NCI-H2107 treated with DMSO at 0.1 percent for 48 hours (cell line): ENCODE measurements around the gene TNFRSF19.
"Not testable (repeated sequence)": the region's sequence is repeated elsewhere in the genome, so short reads cannot be mapped to it uniquely, and the experiment has no call there.

Experiments used
- DNase-seq: peaks from one replicate; lab custom pipeline; 2025; ENCODE audit not compliant: unreplicated experiment; lab: John Stamatoyannopoulos, UW

TNFRSF19 gene

DNA sequence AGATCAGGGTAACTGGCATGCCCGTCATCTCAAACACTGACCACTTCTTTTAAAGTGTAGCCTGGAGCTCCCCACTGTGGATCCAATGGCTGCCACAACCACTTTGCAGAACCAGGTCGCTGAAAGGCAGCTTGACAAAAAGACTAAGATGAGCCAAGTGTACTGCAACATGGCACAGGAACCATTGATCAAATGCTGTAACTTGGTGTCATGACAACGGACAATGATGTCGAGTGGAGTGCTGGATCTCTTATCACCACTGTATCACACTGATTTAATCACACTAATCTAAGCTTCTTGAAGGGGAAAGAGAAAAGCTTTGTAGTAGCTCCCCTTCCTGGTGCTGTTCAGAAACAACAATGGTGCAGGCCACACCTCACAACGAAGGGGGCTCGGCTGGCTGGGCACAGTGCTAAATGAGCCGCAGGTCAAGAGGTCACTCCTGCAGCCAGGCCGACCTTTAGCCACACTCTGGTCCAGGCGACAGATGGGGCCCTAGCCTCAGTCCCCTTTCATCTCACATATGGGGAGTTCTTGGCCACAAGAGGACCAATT lies 2.2 kb upstream of the TNFRSF19 start:
- no peak for DNase-seq

DNA sequence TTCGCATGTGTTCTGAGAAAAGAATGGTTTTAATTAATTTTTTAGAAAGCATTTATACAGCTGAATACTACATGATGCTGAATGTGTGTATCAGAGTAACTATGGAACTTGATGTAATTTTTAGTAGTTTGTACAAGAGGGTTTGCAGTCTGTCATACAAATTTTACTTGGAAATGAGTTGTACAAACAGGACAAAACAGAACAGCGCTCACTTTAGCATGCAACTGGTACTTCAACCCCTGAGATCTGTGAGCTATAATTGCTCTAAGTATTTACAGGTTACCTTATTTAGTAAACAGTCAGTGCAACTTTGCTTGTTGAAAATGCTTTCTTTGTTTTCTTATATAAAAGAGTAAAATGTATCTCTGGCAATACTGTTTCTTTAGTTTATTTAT lies 706 bp downstream of the TNFRSF19 start:
- no peak for DNase-seq

DNA sequence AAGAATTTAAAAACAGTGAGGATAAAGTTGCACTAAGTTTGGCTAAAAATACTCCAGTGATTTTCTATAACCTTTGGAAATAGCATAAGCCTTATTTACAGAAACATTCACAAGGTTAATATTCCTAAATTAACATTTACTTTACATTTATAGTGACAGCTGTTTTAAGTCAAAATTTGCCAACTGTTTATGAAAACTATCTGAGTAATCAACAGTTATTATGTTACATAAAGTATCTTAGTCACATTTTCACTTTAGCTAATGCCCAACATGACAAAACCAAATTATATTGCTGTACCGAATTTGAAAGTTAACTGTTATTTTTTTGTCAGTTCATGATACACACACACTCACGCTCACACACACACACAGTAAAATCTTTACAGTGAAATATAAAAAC lies 1.2 kb downstream of the TNFRSF19 start:
- no peak for DNase-seq

DNA sequence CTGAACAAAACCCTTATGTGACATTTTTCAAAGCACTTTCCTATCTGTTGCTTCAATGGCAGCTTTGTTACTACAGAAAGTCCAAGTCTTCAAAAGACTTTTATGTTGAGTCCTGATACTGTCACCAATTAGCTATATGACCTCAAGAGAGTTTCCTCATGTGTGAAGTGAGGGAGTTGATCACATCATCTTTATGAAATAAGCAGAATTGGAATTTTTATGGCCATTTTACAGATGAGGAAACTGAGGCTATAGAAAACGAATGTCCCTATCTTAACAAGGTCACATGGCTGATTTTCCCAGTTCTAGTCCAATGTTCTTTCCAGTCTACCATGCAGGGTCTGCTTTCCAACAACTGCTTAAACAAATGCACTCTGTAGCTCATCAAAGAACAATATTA lies 2.6 kb downstream of the TNFRSF19 start:
- DNase-seq = no peak

DNA sequence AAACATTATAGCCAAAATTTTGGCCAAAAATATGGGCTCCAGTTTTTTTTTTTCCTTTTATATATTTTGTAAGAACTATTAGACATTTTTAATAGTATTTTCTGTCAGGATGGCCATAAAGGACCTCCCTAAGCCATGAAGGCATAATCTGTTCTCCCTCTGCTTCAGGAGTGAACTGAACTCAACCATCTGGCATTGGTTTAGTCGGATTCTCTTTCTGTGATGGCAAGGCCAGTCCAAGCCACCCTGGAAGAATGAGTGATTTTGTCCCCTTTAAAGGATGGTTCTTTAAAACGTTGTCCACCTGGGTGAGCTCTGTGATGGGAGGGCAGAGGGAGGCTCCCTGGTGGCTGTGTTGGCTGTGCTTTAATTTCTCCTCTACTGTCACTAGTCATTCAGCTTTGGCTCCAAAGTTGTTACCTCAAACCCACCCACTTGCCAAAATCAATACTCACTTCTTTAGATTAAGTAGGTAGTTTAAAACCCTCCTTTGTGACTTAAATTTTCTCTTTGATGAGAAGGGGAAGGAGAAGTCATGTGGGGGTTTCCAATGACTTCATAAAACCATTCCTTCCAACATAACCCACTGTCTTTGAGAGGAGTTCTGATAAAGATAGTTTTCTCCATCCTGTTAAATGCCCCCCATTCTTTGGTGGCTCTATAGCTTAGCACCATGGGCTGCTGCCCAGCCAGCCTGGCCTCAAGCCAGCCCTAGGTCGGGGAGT lies 4.4 kb downstream of the TNFRSF19 start:
- DNase-seq = no peak

DNA sequence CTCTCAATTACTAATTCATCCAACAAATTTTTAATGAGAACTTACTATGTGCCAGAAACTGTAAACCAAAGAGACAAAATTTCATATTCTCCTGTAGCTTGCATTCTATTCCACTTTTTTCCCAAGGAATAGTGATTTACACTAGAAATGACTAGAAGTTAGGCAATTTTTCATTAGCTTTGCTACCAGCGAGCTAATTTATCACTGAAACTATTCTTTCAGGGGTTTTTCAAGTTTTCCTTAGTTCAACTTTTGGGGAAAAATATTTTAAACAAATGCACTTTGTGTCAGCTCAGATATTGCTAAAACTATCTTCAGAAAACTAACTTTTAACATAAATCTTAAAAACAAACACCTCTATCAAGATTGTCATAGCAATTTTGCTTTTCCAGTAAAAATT lies 5.4 kb downstream of the TNFRSF19 start:
- DNase-seq = no peak

DNA sequence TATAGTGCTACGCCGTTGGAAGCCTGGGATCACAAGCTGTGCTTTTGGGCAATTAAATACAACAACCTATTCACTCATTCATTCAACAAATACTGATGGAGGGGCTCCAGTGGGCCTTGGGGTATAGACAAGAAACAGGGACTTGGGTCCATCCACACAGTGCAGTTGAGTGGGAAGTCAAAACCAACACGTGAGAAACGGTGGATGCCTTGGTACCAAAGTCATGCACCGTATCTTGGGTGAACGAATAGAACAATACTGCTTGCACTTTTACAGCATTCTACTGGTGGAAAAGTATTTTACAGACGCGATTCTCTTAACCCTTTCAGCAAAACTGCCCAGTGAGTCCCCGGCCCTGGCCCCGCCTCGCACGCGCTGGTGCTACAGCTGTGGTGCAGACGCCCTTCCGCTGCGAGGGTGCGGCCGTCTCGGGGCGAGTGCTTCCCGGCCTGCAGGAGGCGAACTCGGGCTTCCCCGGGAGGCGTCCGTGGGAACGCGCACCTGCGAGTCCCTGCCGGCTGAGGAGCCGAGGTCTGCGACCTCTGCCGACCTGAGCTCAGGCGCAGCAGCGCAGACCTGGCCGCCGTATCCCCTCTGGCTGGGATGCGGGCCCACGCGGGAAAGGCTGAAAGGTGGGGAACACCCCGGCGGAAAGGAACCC lies 8.3 kb downstream of the TNFRSF19 start:
- no peak for DNase-seq

DNA sequence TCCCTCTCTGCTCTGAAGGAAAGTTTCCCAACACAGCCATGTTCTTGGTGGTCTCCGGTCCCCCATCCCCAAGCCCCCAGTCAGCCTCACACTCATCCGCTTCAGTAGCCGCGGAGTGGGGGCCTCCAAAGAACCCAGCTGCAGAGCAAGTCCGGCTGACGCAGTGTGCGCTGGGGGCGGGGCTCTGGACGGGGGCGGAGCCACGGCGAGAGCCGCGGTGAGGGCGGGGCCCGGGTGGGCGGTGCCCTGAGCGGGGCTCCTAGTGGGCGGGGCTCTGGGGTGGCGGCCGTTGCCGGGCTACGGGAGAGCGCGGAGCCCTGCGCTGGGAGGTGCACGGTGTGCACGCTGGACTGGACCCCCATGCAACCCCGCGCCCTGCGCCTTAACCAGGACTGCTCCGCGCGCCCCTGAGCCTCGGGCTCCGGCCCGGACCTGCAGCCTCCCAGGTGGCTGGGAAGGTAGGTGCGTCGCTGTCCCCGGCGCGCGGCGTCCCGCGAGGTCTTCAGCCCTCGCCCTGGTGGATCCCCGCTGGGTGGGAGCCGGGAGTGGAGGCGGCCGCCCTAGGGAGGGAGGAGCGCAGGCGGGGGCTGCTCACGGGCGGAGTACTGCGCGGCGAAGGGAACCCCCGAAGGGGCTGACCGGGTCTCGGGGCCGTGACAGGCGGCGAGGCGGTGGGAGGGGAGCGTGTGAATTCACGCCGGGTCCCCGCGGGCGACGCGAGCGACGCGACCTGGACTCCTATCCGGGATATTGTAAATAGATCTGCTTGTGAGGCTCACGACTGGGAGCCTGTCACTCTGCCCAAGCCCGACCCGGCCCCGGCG lies 9.1 kb downstream of the TNFRSF19 start:
- peak; percentile 18 for DNase-seq

DNA sequence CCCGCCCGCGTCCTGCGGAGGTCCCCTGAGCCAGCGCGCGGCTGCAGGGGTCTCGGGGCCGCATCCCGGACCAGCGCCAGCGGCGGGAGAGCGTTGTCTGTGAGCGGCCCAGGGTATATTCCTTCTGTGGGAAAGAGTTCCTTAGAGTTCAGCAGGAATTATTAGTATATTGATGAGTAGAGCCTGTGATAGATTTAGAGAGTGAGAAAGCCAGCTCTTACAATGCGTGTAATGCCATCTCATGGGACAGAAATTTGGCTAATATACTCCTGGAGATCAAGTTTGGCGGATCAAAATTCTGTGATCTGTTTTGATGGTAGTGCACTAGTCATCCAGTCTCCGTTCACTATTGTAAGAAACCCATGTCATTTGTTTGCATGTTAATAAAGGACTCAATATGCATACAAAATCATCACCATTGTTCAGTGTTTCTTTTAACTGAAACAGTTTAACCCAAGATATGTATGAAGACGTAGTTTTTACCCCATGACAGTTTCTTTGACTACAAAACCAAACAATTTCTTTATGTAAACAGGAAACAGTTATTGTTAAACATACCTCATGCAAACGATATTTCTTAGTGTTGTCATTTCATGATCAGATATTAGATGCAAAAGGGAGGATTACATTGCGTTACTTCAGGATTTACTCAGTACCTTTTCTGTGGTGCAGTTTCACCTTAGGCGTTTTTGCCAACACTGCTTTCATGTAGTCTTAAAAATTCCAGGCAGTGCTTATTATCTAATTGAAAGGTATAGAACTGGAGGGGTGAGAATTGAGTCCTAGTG lies 9.9 kb downstream of the TNFRSF19 start:
- DNase-seq = no peak

DNA sequence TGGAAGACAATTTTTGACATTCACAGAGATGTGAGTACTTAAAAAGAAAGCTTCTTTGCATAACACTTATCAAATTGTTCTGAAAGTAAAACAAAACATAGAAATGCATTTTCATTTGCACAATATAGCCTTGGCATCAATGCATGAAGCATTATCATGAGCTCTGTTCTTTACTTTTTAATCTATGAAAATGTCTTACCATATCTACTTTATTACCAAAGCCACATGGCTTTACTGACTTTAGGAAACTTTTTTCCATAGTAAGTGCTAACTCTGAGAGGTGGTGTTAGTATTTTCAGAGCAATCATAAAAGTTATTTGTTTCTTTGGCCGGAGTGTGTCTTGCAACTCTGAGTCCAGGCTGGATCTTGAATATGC lies 10.5 kb downstream of the TNFRSF19 start:
- no peak for DNase-seq

DNA sequence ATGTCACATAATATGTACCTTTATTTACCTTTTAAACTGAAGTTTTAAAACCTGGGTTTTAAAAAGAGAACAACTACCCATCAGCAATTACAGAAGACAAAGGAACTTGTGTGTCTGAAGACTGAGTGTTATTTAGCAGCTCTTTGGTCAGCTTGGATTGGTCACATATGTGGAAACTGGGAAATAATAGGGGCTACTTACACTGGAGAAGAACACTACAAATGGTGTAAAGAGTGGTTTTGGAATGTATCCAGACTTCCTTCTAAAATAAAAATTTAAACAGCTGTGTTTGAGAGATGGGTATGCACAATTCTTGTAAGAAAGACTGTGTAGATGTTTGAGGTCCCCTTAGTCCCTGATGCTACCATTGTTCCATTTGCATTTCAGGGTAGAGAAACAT lies 13.3 kb downstream of the TNFRSF19 start:
- no peak for DNase-seq

DNA sequence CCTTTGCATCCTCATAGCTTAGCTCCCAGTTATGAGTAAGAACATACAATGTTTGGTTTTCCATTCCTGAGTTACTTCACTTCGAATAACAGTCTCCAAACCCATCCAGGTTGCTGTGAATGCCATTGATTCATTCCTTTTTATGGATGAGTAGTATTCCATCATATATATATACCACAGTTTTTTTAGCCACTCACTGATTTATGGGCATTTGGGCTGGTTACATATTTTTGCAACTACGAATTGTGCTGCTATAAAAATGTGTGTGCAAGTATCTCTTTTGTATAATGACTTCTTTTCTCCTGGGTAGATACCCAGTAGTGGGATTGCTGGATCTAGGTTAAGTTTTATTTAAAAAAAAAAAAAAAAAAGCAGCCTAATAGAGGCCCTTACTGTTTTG lies 14.1 kb downstream of the TNFRSF19 start:
- no peak for DNase-seq

DNA sequence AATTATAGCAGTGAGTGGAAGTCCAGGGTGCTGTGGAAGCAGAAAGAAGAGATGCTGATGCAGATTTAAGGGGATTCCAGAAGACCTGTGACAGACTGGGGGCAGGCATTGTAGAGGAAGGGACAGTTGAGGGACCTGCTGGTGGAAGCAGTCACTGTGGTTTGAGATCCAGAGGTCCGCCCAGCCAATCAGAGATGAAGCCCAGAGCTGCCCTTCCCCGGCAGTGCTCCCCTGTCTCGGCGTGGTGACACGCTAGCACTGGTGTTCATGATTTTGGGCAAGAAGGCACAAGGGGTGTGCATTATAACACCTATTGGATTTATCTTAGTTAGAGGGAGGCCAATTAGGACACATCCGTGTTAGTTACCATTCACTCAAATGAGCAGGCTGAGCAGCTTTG lies 16.1 kb downstream of the TNFRSF19 start:
- DNase-seq = no peak

DNA sequence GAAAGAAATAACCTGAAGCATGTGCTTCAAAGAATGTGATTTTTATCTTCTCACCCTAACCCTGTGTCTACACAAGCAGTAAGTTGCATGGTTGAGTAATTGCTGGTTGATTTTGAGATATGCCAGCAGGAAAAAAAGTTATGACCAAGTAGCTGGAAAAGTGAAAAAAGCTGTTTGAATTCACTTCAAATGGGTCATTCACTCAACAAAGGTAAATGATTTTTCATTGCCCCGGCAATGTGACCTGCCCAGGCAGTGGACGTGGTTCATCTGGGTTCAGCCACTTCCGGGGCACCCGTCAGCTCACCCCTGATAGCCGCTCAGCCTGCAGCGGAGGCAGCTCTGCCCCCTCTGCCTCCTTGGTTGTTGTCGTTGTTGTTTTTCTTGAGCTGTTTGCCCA lies 18.5 kb downstream of the TNFRSF19 start:
- no peak for DNase-seq

DNA sequence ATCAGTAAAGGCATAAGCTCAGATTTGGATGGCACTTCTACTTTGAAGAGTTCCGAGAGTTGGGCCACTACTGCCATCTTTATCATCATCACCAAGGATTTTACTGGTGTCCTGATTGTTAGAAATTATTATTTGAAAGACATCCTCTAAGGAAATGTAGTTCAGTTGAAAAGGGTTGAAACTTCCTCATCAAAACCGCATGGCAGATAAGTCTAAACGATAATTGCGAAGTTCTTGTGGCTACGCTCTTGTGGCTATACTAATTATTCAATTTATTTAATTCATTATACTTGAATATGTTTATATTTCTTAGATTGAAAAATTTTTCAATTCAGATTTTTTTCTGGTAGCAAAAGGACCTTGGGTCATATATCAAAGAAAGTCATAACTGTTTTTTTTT lies 22.4 kb downstream of the TNFRSF19 start:
- DNase-seq = no peak

DNA sequence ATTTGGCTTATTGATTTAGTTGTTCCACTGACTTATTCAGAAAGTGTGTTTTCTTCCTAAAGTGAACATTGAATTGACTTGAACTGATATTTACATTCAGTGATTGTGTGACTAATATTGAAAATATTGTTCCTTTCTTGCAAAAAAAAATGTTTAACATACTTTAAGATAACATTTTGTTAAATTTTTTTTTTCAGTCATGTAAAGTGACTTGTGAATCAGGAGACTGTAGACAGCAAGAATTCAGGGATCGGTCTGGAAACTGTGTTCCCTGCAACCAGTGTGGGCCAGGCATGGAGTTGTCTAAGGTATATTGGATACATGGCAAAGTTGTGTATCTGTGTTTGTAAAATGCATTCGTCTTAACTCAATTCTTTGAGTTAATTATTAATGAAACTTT lies 22.9 kb downstream of the TNFRSF19 start:
- no peak for DNase-seq

DNA sequence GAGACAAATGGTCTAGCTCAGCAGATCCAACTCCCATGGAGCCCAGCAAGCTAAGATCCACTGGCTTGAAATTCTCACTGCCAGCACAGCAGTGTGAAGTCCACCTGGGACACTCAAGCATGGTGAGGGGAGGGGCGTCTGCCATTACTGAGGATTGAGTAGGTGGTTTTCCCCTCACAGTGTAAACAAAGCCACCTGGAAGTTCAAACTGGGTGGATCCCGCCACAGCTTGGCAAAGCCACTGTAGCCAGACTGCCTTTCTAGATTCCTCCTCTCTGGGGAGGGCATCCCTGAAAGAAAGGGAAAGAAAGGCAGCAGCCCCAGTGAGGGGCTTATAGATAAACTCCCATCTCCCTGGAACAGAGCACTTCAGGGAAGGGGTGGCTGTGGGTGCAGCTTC lies 24.1 kb downstream of the TNFRSF19 start:
- not testable (repeated sequence) for DNase-seq

DNA sequence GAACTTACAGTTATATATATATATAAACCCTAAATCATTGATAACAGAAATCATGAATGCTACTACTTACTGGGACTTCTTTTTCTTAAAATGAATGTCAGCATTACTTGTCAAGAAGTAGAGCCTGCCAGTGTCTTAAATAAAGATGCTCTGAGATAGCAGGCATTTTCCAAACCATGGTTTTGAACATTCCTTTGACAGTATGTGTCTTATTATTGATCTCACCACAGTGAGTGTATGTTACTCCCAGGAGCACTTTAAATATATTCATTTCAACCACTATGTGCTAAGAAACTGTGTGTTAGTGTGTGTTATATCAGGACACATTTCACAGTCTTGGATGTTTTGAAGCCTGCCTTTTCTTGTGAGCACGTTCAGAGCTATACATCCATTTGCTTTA lies 28.2 kb downstream of the TNFRSF19 start:
- DNase-seq = no peak

DNA sequence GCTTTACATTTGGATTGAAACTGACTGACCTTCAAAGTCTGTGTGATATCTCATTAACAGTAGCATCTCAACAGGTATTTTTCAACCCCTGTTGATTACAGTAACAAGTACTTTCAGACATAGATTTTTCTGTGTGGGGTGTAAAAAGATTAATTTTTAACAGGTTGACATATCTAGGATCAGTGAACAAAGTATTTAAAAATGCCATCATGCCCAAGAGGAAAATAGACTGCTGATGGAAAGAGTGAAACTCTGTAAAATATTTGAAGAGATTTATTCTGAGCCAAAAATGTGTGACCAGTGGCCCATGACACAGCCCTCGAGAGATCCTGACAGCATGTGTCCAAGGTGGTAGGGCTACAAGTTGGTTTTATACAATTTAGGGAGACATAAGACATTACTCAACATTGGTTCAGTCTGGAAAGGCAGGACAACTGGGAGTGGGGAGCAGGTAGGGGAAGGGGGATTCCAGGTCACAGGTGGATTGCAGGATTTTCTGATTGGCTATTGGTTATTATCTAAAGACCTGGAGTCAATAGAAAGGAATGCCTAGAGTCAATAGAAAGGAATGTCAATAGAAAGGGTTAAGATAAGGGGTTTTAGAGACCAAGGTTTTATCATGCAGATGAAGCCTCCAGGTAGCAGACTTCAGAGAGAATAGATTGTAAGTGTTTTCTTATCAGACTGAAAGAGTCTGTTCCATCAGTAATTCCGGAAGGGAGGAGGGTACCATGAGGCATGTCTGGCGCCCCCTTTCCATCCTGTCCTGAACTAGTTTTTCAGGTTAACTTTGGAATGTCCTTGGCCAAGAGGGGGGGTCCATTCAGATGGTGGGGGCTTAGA lies 29.1 kb downstream of the TNFRSF19 start:
- DNase-seq = no peak

DNA sequence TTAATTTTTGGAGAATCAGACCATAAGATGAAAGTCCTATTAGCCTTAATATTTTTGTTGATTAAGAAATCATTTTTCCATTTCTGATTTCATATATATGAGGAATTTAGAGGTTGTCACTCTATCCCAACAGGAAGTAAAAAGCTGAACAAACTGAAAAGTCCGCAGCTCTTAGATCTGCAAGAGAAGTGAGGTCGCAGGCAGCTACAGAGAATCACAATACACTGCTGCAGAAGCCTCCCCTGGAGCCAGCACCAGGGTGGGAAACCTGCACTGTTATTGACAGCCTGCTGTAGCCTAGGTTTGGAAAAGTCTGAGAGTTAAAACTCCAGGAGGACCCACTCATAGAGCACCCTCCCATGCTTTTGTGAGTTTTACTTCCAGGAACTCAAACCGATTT lies 29.9 kb downstream of the TNFRSF19 start:
- DNase-seq = no peak
